Stimulated activated CD4-positive, alpha-beta T cell treated with anti-CD3 and anti-CD28 coated beads, Interleukin-1b, Interleukin-23, amount 100 ng/mL, for 4 hours (primary cell): Measurements from ENCODE around the gene PIP.
"Not testable (repeated sequence)": the region's sequence is repeated elsewhere in the genome, so short reads cannot be mapped to it uniquely, and the experiment has no call there.

Experiments
- DNase-seq, 2 donors: peaks; one replicate each; pipeline ENCODE4 v3.0.0-alpha.2; 2020; ENCODE audit warnings: low read depth in 2 of 2

PIP gene

GRCh38 chr7:143131781-143132180 lies at the start of gene PIP:
Gene PIP, plus strand, starts transcription at chr7:143132077. Its CDS starts 40 bp downstream, at chr7:143132117.
- no peak for DNase-seq

DNA sequence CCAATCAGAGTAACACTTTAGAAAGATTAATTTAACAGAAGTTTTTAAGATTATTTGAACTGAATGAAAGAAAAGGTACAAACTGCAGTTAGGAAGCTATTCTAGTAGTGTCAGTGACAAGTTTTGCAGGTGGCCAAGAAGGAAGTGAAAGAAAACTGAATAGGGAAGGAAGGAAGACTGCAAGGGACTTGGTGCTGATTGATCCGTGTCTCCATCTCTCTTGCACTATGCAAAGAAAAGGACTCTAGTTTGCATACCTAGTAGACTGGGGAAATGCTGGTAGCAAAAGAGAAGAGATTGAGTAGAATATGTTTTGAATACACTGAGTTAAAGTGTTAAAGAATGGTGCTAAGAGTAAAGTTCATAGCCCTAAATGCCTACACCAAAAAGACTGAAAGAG lies 46.8 kb upstream of the PIP start:
- no peak for DNase-seq

- DNase-seq, result not testable (repeated sequence)
Observed at GRCh38 chr7:143085610-143086009, 46.3 kb upstream of the PIP start.

DNA sequence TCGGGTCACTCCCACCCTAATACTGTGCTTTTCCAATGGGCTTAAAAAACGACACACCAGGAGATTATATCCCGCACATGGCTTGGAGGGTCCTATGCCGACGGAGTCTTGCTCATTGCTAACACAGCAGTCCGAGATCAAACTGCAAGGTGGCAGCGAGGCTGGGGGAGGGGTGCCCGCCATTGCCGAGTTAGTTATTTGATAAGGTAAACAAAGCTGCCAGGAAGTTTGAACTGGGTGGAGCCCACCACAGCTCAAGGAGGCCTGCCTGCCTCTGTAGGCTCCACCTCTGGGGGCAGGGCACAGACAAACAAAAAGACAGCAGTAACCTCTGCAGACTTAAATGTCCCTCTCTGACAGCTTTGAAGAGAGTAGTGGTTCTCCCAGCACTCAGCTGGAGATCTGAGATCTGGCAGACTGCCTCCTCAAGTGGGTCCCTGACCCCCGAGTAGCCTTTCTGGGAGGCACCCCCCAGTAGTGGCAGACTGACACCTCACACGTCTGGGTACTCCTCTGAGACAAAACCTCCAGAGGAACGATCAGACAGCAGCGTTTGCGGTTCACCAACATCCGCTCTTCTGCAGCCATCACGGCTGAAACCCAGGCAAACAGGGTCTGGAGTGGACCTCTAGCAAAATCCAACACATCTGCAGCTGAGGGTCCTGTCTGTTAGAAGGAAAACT lies 43.2 kb upstream of the PIP start:
- not testable (repeated sequence) for DNase-seq

GRCh38 chr7:143096146-143096545 lies 35.7 kb upstream of the PIP start:
- DNase-seq, result no peak

DNA sequence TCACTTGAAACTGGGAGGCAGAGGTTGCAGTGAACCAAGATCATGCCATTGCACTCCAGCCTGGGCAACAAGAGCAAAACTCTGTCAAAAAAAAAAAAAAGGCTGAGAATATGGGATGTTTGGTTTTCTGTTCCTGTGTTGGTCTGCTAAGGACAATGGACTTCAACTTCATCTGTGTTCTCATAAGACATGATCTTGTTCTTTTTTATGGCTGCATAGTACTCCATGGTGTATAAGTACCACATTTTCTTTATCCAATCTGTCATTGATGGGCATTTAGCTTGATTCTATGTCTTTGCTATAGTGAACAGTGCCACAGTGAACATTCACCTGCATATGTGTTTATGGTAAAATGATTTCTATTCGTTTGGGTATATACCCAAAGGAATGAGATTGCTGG lies 32.3 kb upstream of the PIP start:
- DNase-seq, result not testable (repeated sequence)

GRCh38 chr7:143104759-143105158 lies 27.1 kb upstream of the PIP start:
- DNase-seq, result no peak

DNA sequence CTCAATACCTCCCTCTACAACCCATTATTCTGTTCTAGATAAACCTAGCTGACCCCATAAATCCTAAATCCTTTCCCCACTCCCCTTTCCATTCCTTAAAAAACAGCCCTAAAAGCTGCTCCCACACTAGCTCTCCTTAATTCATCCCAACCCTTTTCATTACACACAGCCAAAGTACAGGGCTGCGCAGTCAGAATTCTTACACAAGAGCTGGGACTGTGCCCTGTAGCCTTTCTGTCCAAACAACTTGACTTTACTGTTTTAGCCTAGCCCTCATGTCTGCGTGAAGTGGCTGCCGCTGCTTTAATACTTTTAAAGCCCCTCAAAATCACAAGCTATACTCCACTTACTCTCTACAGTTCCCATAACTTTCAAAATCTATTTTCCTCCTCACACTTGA lies 23.9 kb upstream of the PIP start:
- DNase-seq, result not testable (repeated sequence)

DNA sequence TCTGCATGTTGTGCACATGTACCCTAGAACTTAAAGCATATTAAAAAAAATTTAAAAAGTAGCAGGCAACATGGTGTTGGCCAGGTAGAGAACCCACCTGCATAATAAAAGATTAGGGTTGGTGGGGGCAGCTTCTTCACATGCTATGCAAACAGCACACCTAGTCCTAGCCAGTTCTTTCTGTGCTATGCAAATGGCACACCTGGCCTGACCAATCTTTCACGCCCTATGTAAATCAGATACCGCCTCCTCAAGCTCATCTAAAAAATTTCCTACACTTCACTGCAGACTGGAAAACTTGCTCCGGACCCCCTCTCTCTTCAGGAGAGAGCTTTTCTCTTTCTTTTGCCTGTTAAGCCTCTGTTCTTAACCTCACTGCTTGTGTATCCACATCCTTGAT lies 14.5 kb upstream of the PIP start:
- DNase-seq, result no peak

- DNase-seq, result no peak
Observed at GRCh38 chr7:143120691-143121405, 11.0 kb upstream of the PIP start.

DNA sequence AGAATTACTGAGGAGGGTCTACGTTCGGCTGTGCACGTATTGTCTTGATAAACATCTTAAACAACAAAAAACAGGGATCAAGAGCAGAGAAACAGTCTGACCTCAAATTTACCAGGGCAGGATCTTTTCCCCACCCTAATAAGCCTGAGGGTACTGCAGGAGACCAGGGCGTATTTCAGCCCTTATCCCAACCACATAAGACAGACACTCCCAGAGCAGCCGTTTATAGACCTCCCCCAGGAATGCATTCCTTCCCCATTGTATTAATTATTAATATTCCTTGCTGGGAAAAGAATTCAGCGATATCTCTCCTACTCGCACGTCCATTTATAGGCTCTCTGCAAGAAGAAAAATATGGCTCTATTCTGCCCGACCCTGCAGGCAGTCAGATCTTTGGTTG lies 8.6 kb upstream of the PIP start:
- DNase-seq, result not testable (repeated sequence)

DNA sequence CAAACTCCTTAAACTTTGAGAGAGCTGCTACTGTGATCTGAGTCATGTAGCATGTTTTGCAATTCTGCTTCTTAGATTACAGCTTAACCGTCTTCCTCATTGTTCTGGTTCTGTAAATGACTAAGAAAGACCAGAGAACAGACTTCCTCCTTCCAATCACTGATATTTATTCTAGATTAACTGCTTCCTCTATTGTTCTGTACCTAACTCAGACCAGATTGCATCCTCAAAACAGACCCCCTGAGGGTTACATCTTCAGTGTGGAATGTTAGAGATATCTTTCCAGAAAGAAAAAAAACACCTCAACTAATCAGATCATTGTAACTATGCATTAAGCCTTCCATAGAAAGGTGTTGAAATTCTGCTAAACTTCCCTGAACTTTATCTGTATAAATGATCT lies 5.7 kb upstream of the PIP start:
- no peak for DNase-seq

DNA sequence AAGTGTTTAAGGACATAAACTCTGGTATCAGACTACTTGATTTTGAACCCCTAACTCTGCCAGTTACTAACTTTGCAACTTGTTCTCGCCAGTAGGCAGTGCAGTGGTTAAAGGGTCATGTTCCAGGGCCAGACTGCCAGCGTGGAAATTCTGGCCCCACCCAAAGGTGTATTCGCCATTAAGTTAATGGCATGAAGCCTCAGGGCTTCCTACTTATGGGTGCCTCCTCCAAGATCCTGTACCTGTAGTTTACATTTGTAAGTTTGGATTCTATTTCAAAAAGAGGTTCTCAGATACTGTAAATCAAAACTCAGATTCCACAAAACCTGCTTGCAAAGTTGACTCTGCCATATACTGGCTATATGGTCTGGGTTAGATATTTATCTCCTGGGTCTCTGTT lies 2.8 kb upstream of the PIP start:
- no peak for DNase-seq

- no peak for DNase-seq
Observed at GRCh38 chr7:143129477-143129876, 2.4 kb upstream of the PIP start.

DNA sequence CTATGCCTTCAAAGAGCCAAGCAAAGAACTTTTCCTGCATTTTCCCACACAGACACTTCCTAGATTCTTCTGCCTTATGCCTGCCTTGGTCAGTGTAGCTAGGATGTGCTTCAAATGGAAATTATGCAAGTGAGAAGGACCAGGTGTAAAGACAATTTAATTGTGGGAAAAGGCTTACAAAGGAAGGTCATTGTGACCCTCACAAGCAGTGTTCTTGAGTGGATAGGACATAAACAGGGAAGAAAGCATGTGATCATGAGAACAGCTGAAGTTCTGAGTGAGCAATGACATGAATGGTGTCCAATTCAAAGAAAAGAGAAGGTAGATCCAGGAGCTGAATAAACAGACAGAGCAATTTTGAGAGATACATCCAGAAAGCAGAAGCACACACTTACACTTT lies 1.3 kb upstream of the PIP start:
- DNase-seq, result no peak

GRCh38 chr7:143147070-143147469 lies 15.2 kb downstream of the PIP start:
- no peak for DNase-seq

GRCh38 chr7:143148050-143148449 lies 16.2 kb downstream of the PIP start:
- no peak for DNase-seq

- no peak for DNase-seq
Observed at GRCh38 chr7:143148651-143149050, 16.8 kb downstream of the PIP start.

- DNase-seq, result not testable (repeated sequence)
Observed at GRCh38 chr7:143150696-143151095, 18.8 kb downstream of the PIP start.

GRCh38 chr7:143158617-143159016 lies 26.7 kb downstream of the PIP start:
- not testable (repeated sequence) for DNase-seq

DNA sequence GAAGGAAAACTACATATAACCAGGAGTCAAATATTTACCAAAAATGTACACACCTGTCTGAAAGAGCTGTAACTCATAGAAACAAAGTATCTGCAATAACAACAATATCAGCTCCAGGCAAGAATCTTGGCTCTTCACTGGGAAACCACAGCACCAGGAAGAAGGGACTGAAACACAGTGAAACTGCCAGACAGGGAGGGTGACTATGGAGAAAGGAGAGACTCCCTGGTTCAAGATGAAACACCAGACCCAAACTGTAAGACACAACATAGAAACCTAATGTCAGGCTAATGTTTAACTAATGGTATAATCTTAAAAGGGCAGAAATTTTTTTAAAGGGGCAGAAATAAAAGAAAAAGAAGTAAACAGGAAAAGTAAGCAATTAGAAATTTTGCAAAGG lies 39.8 kb downstream of the PIP start:
- DNase-seq, result no peak

DNA sequence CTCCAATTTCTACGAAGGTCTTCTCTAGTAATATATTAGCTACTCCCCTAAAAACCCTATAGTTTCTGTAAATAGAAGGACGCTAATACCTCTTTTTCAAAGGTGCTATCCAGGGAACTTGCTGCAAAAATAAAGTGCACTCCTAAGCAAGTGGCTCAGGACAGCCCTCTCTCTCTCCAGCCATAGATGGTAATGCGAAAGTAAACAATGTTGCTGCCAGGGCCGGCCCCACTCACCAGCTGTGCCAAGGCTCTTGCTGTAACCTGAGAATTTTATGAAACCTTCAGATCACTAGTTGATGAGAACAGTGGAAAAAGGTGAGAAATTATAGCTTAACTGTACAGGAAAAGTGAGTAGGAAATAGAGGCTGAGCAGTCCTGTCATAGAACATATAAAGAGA lies 40.5 kb downstream of the PIP start:
- no peak for DNase-seq

DNA sequence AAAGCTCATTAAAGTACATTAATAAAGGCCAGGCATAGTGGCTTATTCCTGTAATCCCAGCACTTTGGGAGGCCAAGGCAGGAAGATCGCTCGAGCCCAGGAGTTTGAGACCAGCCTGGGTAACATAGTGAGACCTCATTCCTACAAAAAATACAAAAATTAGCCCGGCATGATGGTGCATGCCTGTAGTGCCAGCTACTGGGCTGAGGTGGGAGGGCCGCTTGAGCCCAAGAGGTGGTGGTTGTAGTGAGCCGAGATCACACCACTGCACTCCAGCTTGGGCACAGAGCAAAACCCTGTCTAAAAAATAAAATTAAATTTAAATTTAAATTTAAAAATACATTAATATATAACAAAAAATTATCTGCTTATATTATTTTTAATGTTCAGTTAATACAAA lies 44.3 kb downstream of the PIP start:
- DNase-seq, result no peak
